Upper lobe of left lung (tissue), 4 donors: ENCODE results near the gene NEURL1.

Experiments
- POLR2A ChIP-seq, 4 donors: fragments of 450-650 bp; IDR thresholded peaks; one replicate each; pipeline ENCODE4 v1.5.1; 2016 to 2017; ENCODE audit warnings: antibody characterized with exemption in 4 of 4, mild to moderate bottlenecking in 2 of 4
- POLR2AphosphoS5 ChIP-seq, 2 donors: sonication (generic); formaldehyde crosslinking; IDR thresholded peaks; one replicate each; pipeline ENCODE4 v1.5.1; 2017; ENCODE audit warnings: antibody characterized with exemption in 2 of 2

DNA sequence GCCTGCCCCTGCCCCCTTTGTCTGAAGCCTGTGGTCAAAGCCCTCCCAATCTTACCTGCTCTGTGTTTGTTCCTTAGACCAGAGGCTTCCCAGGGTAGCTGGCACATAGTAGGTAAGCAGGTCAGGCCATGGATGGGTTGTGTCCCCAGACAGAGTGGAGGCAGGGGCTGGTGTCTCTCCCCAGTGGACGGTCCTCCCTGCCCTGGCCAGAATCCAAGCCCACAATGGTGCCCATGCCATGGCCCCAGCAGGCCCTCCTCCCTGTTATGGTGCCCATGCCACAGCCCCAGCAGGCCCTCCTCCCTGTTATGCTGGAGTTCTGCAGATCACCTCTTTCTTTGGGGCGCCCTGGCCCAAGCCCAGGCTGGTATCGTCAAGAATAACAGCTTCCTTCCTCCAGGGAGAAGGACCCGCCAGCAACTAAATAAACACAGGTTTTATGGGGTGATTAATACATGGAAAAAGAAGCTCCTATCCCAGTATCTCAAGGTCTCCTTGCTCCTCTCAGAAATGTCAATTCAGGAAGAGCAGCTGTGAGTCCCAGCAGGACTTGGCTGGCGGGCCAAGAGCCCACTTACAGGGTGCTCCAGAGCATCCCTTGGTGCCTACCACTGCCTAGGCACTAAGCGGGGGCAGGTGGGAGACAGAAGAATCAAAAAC lies 82.0 kb downstream of the NEURL1 start:
- TF ChIP-seq POLR2A (IDR thresholded peaks at IDR 0.05) (no peak), POLR2AphosphoS5 (IDR thresholded peaks at IDR 0.05) (no peak)
